GM12872 (cell line): ENCODE results near the gene UBE3B.
A peak's percentile ranks its signal among the peaks of the same experiment; 100 is the strongest.

Experiments used
- TF ChIP-seq, protein P1 (sequence below): IDR thresholded peaks from 3 replicates; pipeline ENCODE4 v1.5.1; 2011; ENCODE audit warnings: low read depth, mild to moderate bottlenecking, low read length, moderate library complexity; ENCODE audit not compliant: insufficient read depth

The UBE3B gene, protein sequence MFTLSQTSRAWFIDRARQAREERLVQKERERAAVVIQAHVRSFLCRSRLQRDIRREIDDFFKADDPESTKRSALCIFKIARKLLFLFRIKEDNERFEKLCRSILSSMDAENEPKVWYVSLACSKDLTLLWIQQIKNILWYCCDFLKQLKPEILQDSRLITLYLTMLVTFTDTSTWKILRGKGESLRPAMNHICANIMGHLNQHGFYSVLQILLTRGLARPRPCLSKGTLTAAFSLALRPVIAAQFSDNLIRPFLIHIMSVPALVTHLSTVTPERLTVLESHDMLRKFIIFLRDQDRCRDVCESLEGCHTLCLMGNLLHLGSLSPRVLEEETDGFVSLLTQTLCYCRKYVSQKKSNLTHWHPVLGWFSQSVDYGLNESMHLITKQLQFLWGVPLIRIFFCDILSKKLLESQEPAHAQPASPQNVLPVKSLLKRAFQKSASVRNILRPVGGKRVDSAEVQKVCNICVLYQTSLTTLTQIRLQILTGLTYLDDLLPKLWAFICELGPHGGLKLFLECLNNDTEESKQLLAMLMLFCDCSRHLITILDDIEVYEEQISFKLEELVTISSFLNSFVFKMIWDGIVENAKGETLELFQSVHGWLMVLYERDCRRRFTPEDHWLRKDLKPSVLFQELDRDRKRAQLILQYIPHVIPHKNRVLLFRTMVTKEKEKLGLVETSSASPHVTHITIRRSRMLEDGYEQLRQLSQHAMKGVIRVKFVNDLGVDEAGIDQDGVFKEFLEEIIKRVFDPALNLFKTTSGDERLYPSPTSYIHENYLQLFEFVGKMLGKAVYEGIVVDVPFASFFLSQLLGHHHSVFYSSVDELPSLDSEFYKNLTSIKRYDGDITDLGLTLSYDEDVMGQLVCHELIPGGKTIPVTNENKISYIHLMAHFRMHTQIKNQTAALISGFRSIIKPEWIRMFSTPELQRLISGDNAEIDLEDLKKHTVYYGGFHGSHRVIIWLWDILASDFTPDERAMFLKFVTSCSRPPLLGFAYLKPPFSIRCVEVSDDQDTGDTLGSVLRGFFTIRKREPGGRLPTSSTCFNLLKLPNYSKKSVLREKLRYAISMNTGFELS

DNA sequence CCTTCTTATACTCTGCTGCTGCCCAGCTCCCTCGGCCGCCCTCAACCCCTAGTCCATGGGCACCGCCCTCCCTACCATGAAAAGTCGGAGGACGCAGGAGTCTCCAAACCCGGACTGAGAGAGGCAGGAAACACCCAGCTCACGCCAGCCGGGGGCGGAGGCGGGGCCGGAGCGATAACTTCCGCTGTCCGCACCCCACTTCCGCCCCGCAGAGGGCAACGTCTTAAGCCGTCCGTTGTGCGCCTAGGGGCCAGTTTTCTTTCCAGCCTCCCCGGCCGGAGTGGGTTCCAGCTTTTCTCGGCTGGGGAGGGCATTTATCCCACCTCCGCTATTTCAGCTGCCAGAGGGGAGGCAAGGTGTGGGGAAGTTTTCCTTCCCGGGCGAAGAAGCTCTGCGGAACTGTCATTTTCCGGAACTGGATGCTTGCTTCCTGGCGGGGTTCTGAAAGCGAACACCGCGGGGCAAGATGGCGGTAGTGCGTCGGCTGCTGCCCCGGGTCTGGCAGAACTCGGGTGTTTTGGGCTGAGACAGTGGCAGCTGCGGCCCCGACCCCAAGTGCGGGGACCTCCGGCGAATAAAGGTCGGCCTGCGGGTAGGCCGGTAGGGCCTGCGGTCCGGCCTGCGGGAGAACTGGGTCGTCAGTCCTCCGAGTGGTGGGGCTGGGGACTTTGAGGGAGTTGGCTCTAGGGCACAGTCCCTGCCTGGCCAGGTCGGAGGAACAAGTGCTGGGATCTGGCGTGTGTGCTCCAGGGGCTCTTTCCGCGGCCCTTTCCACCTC is at the start of gene UBE3B, which contains the start of gene KCTD10:
UBE3B (plus strand) TSS at position 450 of the 778 bp plus-strand sequence. CDS start 5,918 bp downstream, outside the sequence.
KCTD10 (minus strand) TSS at position 116 of the 778 bp plus-strand sequence; CDS start at position 78, 38 bp downstream.
- TF ChIP-seq, protein P1, sequence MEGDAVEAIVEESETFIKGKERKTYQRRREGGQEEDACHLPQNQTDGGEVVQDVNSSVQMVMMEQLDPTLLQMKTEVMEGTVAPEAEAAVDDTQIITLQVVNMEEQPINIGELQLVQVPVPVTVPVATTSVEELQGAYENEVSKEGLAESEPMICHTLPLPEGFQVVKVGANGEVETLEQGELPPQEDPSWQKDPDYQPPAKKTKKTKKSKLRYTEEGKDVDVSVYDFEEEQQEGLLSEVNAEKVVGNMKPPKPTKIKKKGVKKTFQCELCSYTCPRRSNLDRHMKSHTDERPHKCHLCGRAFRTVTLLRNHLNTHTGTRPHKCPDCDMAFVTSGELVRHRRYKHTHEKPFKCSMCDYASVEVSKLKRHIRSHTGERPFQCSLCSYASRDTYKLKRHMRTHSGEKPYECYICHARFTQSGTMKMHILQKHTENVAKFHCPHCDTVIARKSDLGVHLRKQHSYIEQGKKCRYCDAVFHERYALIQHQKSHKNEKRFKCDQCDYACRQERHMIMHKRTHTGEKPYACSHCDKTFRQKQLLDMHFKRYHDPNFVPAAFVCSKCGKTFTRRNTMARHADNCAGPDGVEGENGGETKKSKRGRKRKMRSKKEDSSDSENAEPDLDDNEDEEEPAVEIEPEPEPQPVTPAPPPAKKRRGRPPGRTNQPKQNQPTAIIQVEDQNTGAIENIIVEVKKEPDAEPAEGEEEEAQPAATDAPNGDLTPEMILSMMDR, result no peak

GRCh38 chr12:109428037-109428629 is 49.3 kb upstream of the UBE3B start:
- TF ChIP-seq, protein P1, result peak; percentile 99

- TF ChIP-seq, protein P1, result no peak
Measured at GRCh38 chr12:109430244-109430643, 47.2 kb upstream of the UBE3B start.

GRCh38 chr12:109432431-109432830 is 45.0 kb upstream of the UBE3B start:
- TF ChIP-seq, protein P1, result no peak

DNA sequence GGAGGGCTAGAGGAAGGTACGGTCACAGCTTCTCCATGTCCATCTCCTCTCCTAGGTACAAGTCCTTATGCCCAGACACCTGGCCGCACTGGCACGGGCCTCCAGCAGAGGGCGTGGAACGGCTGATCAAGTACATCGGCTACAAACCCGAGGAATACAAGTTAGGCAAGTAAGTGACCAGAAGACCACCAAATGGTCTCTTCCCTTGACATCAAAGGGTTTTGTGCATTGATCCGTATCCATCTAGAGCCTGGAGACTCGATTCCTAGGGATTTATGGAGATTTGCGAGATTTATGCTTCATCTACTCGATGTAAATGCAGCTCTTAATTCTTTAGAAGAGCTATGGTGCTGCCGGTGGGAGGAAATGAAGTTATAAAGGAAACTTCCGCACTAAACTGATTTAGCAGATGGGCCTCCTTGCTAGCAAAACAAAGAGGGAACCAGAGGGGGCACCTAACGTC is 44.6 kb upstream of the UBE3B start:
- TF ChIP-seq, protein P1, result peak; percentile 98

GRCh38 chr12:109433618-109434017 is 43.8 kb upstream of the UBE3B start:
- TF ChIP-seq, protein P1, result peak; percentile 58
